Measurements from ENCODE around the gene DUSP1. TPM values are rescaled to one million over a fixed set of nuclear protein-coding genes. Genes with fewer than 3 reads are reported as not detected.
"Not testable (repeated sequence)": the region's sequence is repeated elsewhere in the genome, so short reads cannot be mapped to it uniquely, and the experiment has no call there.

DUSP1 gene
- total RNA-seq, 1 donor from 2014 or later = 150 TPM

DNA sequence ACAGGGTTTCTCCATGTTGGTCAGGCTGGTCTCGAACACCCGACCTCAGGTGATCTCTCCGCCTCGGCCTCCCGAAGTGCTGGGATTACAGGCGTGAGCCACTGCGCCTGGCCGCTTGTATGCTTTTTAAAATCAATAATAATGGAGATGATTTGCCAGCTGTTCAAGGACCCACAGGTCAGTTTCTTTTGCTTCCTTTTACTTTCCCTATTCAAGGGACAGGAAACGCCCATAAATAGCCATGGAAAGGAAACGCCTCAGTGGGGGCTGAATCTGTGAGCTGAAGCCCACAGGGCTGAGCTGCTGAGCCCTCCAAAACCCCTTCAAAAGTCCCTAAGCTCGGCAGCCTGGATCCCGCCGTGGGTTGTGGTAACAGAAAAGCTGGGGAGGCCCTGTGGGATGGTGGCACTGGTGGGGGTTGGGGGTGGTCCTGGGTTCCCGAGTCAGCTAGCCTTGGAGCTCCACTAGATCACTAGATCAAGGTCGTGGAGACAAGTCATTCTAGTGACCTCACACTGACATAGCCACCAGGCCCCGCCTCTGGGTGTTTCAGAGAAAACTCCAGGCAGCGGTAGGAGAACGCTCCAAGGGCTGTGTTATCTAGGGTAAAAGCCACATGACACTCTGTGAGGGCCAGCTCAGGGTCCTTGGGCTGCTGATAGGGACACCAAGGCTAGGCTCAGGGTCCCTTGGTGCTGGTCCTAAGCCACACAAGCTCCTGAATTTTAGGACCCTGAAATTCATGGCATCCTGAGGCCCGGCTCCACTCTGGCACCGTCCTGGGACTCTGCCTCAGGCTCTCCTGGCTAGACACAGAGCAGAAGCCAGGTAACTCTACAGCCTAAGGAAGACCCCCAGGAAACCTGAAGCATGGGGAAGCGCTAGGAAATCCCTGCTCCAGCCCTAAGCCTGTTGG lies 18.0 kb upstream of the DUSP1 start:
- H3K4me3 Mint-ChIP-seq (ENCODE audit: unreplicated experiment) = no peak overlapping the region
- H3K36me3 Mint-ChIP-seq (ENCODE audit: low read depth) = no peaks in the 10 kb centered on the region
- no peak for DNase-seq (ENCODE audit: low spot score)
- no peaks in the 10 kb centered on the region for H3K27me3 Mint-ChIP-seq (ENCODE audit: low read depth)
- peak overlapping the region; percentile 51 for H3K27ac Mint-ChIP-seq (ENCODE audit: unreplicated experiment)
- TF ChIP-seq, protein P1, sequence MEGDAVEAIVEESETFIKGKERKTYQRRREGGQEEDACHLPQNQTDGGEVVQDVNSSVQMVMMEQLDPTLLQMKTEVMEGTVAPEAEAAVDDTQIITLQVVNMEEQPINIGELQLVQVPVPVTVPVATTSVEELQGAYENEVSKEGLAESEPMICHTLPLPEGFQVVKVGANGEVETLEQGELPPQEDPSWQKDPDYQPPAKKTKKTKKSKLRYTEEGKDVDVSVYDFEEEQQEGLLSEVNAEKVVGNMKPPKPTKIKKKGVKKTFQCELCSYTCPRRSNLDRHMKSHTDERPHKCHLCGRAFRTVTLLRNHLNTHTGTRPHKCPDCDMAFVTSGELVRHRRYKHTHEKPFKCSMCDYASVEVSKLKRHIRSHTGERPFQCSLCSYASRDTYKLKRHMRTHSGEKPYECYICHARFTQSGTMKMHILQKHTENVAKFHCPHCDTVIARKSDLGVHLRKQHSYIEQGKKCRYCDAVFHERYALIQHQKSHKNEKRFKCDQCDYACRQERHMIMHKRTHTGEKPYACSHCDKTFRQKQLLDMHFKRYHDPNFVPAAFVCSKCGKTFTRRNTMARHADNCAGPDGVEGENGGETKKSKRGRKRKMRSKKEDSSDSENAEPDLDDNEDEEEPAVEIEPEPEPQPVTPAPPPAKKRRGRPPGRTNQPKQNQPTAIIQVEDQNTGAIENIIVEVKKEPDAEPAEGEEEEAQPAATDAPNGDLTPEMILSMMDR (IDR thresholded peaks at IDR 0.05) = no peak
- H3K4me1 Mint-ChIP-seq (ENCODE audit: low read depth) = peaks cover 40% of the 10 kb centered on the region
- no peaks in the 10 kb centered on the region for H3K9me3 Mint-ChIP-seq (ENCODE audit: low read depth)

- H3K4me1 Mint-ChIP-seq (ENCODE audit: low read depth) = peaks cover 29% of the 10 kb centered on the region
- not testable (repeated sequence) for H3K27me3 Mint-ChIP-seq (ENCODE audit: low read depth); H3K36me3 Mint-ChIP-seq (ENCODE audit: low read depth); H3K4me3 Mint-ChIP-seq (ENCODE audit: unreplicated experiment); DNase-seq (ENCODE audit: low spot score); H3K9me3 Mint-ChIP-seq (ENCODE audit: low read depth); H3K27ac Mint-ChIP-seq (ENCODE audit: unreplicated experiment)
Observed at GRCh38 chr5:172787538-172787937, 16.5 kb upstream of the DUSP1 start.

DNA sequence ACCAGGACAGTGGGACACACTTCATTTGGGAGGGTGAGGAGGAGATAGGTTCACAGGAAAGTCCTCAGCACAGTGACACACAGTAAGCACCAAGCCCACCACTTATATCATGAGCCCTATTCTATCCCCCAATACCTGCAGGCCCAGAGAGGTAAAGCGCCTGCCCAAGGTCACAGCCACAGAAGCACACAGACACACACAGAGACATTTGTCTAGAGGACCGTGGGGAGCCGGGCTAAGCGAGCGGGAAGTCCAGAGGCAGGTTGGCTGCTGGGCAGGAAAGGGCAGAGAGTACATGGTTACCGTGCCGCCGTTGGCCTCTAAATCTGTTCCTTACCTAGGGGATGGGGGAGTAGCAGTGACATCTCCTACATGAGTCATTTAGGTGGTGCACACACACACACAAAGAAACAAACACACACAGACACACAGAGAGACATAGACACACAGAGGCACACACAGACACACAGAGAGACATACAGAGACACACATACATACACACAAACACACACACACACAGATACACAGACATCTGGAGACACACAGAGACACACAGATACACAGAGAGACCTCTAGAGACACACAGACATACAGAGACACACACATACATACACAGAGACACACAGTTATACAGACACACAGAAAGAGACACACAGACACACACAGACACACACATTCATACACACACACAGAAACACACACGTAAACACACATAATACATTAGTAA lies 15.9 kb upstream of the DUSP1 start:
- no peaks in the 10 kb centered on the region for H3K36me3 Mint-ChIP-seq (ENCODE audit: low read depth)
- no peaks in the 10 kb centered on the region for H3K27me3 Mint-ChIP-seq (ENCODE audit: low read depth)
- no peak overlapping the region for H3K27ac Mint-ChIP-seq (ENCODE audit: unreplicated experiment)
- DNase-seq (ENCODE audit: low spot score) = no peak
- no peaks in the 10 kb centered on the region for H3K9me3 Mint-ChIP-seq (ENCODE audit: low read depth)
- H3K4me1 Mint-ChIP-seq (ENCODE audit: low read depth) = peaks cover 32% of the 10 kb centered on the region
- TF ChIP-seq, protein P1 (IDR thresholded peaks at IDR 0.05) = no peak
- H3K4me3 Mint-ChIP-seq (ENCODE audit: unreplicated experiment) = no peak overlapping the region

DNA sequence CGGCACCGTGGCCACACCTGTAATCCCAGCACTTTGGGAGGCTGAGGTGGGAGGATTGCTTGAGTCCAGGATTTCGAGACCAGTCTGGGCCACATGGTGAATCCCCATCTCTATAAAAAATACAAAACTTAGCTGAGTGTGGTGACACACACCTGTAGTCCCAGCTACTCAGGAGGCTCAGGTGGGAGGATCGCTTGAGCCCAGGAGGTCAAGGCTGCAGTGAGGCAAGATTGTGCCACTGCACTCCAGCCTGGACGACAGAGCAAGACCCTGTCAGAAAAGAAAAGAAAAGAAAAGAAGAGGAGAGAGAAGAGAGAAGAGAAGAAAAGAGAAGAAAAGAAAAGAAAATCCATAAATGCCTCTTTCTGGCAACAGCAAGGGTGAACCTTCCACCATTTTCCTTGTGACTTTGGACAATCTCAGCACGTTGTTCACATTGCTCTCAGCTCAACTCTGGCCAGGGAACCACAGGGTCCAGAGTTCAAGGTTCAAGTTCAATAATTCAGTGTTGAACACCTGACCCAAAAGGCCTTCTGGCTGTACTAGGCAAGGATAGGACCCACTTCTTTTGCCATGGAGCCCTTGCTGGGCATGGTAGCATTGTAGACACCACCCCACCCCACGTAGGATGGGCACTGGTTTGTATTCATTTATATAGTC lies 14.6 kb upstream of the DUSP1 start:
- Mint-ChIP-seq H3K27me3 (ENCODE audit: low read depth) (no peaks in the 10 kb centered on the region), H3K4me3 (ENCODE audit: unreplicated experiment) (no peak overlapping the region), H3K27ac (ENCODE audit: unreplicated experiment) (no peak overlapping the region), H3K36me3 (ENCODE audit: low read depth) (no peaks in the 10 kb centered on the region), H3K9me3 (ENCODE audit: low read depth) (no peaks in the 10 kb centered on the region), H3K4me1 (ENCODE audit: low read depth) (peaks cover 21% of the 10 kb centered on the region)
- no peak for DNase-seq (ENCODE audit: low spot score)
- TF ChIP-seq, protein P1 (IDR thresholded peaks at IDR 0.05) = no peak

DNA sequence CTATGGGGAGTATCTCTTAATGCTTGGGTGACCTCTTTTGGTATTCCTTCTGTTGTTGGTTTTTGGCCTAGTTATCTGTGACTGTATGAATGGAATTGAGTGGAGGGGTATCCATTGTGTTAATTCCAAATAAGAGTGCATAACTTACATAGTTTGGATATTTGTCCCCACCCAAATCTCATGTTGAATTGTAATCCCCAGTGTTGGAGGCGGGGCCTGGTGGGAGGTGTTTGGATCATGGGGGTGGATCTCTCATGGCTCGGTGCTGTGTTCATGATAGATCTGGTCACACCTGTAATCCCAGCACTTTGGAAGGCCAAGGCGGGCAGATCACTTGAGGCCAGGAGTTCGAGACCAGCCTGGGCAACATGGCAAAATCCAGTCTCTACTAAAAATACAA lies 13.2 kb upstream of the DUSP1 start:
- not testable (repeated sequence) for H3K4me3 Mint-ChIP-seq (ENCODE audit: unreplicated experiment); H3K4me1 Mint-ChIP-seq (ENCODE audit: low read depth); H3K9me3 Mint-ChIP-seq (ENCODE audit: low read depth); DNase-seq (ENCODE audit: low spot score); H3K27ac Mint-ChIP-seq (ENCODE audit: unreplicated experiment); H3K27me3 Mint-ChIP-seq (ENCODE audit: low read depth); H3K36me3 Mint-ChIP-seq (ENCODE audit: low read depth)

GRCh38 chr5:172783319-172783718 lies 12.3 kb upstream of the DUSP1 start:
- peaks cover 14% of the 10 kb centered on the region for H3K4me1 Mint-ChIP-seq (ENCODE audit: low read depth)

More at GRCh38 chr5:172783319-172783718, 12.3 kb upstream of the DUSP1 start:
- not testable (repeated sequence) for DNase-seq (ENCODE audit: low spot score); H3K27me3 Mint-ChIP-seq (ENCODE audit: low read depth); H3K4me3 Mint-ChIP-seq (ENCODE audit: unreplicated experiment); H3K9me3 Mint-ChIP-seq (ENCODE audit: low read depth); H3K36me3 Mint-ChIP-seq (ENCODE audit: low read depth); H3K27ac Mint-ChIP-seq (ENCODE audit: unreplicated experiment)
